A673 (cell line): Measurements from ENCODE around the gene R3HDM4.
"Not testable (repeated sequence)": the region's sequence is repeated elsewhere in the genome, so short reads cannot be mapped to it uniquely, and the experiment has no call there.

Experiments used
- CTCF ChIP-seq: fragments of 300-800, 200-600 bp; sonication (generic); conservative IDR thresholded peaks from 2 replicates; pipeline ENCODE4 v1.5.1; 2017; ENCODE audit warnings: low read depth, mild to moderate bottlenecking, antibody characterized with exemption, low read length, moderate library complexity, mixed read lengths
- EZH2 ChIP-seq: fragments of 200-600 bp; sonication (generic); IDR thresholded peaks from 2 replicates; pipeline ENCODE4 v1.6.1; 2017; ENCODE audit warnings: borderline replicate concordance, low read depth, mild to moderate bottlenecking, mixed read lengths, antibody characterized with exemption, low read length; ENCODE audit not compliant: poor library complexity, severe bottlenecking

- TF ChIP-seq CTCF, EZH2: not testable (repeated sequence)
Measured at GRCh38 chr19:853614-854220, 59.3 kb downstream of the R3HDM4 start.
